ENCODE measurements around the gene SFXN3. TPM values are rescaled to one million over a fixed set of nuclear protein-coding genes. Genes with fewer than 3 reads are reported as not detected.
A peak's percentile ranks its signal among the peaks of the same experiment; 100 is the strongest.

Gene SFXN3
- total and polyA plus RNA-seq, 2 of the 13 experiments (the other 11 are each of a cell fraction or from before 2014, with no cell fraction given) = 16.8 to 71.5 TPM

- no peak for TF ChIP-seq ZBTB38 (CRISPR knock-in tag; IDR thresholded peaks at IDR 0.05)
- no peak for TF ChIP-seq ZZZ3 (CRISPR knock-in tag; IDR thresholded peaks at IDR 0.05; ENCODE audit: borderline replicate concordance)
- TF ChIP-seq FOXA1 (IDR thresholded peaks at IDR 0.05) = no peak
- TF ChIP-seq FOXA1 (CRISPR knock-in tag; IDR thresholded peaks at IDR 0.05) = no peak
- no peak for TF ChIP-seq ZNF251 (CRISPR knock-in tag; IDR thresholded peaks at IDR 0.05)
- TF ChIP-seq GTF3A (CRISPR knock-in tag; conservative IDR thresholded peaks at IDR 0.05) = no peak
- TF ChIP-seq ZNF431 (CRISPR knock-in tag; IDR thresholded peaks at IDR 0.05; ENCODE audit: borderline replicate concordance, low read depth) = no peak
- no peak for TF ChIP-seq FOXC1 (CRISPR knock-in tag; IDR thresholded peaks at IDR 0.05; ENCODE audit: borderline replicate concordance)
- no peak for TF ChIP-seq HMGXB3 (CRISPR knock-in tag; IDR thresholded peaks at IDR 0.05; ENCODE audit: borderline replicate concordance)
- no peak for TF ChIP-seq DMAP1 (CRISPR knock-in tag; IDR thresholded peaks at IDR 0.05)
- 0 out of 2 replicates have a peak, but pooled peaks have one; percentile 47 for TF ChIP-seq MYPOP (CRISPR knock-in tag; IDR thresholded peaks at IDR 0.05)
- no peak for TF ChIP-seq ZNF768 (CRISPR knock-in tag; IDR thresholded peaks at IDR 0.05)
- TF ChIP-seq MXD1 (CRISPR knock-in tag; IDR thresholded peaks at IDR 0.05) = no peak
- TF ChIP-seq MLXIP (CRISPR knock-in tag; IDR thresholded peaks at IDR 0.05; ENCODE audit: borderline replicate concordance) = no peak
- peak; percentile 23; the same call in 1 of the 2 replicates for TF ChIP-seq MAX (IDR thresholded peaks at IDR 0.05)
- TF ChIP-seq THAP9 (CRISPR knock-in tag; IDR thresholded peaks at IDR 0.05; ENCODE audit: borderline replicate concordance) = no peak
- peak; percentile 23; the same call in 1 of the 2 replicates for TF ChIP-seq MAZ (IDR thresholded peaks at IDR 0.05; ENCODE audit: borderline replicate concordance, low read depth, low read length)
- peak; percentile 66; the same call in 1 of the 2 replicates for TF ChIP-seq MAZ (CRISPR knock-in tag; IDR thresholded peaks at IDR 0.05; ENCODE audit: low read depth)
Measured at GRCh38 chr10:101014230-101014884, 16.7 kb upstream of the SFXN3 start (continued).
